AG09309 (cell line): ENCODE measurements around the gene FBXO45.
A peak's percentile ranks its signal among the peaks of the same experiment; 100 is the strongest.

ENCODE experiments used
- DNase-seq: peaks from one replicate; pipeline ENCODE4 v3.0.0-alpha.2; 2010; ENCODE audit warnings: low read depth
- H3K4me3 ChIP-seq: 2 replicates; pipeline ENCODE4 v1.5.1; 2011; ENCODE audit warnings: mild to moderate bottlenecking, low read depth, low read length, moderate library complexity; ENCODE audit not compliant: control insufficient read depth
- TF ChIP-seq, protein P1 (sequence below): IDR thresholded peaks from 2 replicates; pipeline ENCODE4 v1.5.1; 2011; ENCODE audit warnings: mild to moderate bottlenecking, low read depth, low read length, inconsistent platforms; ENCODE audit not compliant: insufficient read depth, control insufficient read depth; ENCODE audit errors: missing control alignments

The FBXO45 gene

GRCh38 chr3:196624067-196624790 is 55.8 kb downstream of the FBXO45 start:
- no peak for DNase-seq
- TF ChIP-seq, protein P1, sequence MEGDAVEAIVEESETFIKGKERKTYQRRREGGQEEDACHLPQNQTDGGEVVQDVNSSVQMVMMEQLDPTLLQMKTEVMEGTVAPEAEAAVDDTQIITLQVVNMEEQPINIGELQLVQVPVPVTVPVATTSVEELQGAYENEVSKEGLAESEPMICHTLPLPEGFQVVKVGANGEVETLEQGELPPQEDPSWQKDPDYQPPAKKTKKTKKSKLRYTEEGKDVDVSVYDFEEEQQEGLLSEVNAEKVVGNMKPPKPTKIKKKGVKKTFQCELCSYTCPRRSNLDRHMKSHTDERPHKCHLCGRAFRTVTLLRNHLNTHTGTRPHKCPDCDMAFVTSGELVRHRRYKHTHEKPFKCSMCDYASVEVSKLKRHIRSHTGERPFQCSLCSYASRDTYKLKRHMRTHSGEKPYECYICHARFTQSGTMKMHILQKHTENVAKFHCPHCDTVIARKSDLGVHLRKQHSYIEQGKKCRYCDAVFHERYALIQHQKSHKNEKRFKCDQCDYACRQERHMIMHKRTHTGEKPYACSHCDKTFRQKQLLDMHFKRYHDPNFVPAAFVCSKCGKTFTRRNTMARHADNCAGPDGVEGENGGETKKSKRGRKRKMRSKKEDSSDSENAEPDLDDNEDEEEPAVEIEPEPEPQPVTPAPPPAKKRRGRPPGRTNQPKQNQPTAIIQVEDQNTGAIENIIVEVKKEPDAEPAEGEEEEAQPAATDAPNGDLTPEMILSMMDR, result no peak
- H3K4me3 ChIP-seq, result no peak overlapping the region

DNA sequence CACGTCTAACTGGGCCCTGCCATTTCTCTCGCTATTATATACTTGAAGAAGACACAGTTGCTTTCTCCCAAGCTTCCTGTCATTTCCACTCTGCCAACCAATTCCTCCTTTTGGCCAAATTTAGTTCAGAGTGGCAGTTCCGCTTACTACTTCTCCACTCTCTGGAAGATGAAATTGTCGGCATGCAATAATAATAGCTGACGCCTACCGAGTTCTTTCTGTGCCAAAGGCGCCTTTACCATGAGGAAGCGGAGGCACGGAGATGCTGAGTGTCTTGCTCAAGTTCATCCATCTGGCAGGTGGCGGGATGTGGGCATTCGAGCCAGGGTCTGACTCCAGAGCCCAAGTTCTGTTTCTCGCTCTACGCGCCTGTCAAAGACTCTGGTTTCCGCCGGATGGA is 56.4 kb downstream of the FBXO45 start:
- no peak overlapping the region for H3K4me3 ChIP-seq
- no peak for DNase-seq
- TF ChIP-seq, protein P1, result no peak

- no peak for DNase-seq
- TF ChIP-seq, protein P1, result no peak
- H3K4me3 ChIP-seq, result no peak overlapping the region
Observed at GRCh38 chr3:196625331-196625730, 56.9 kb downstream of the FBXO45 start.

- DNase-seq, result no peak
- TF ChIP-seq, protein P1, result no peak
Observed at GRCh38 chr3:196627918-196628231, 59.4 kb downstream of the FBXO45 start.

GRCh38 chr3:196629228-196629627 is 60.8 kb downstream of the FBXO45 start:
- TF ChIP-seq, protein P1, result no peak
- DNase-seq, result no peak
- no peak overlapping the region for H3K4me3 ChIP-seq

More at GRCh38 chr3:196627918-196628231, 59.4 kb downstream of the FBXO45 start:
- no peak overlapping the region for H3K4me3 ChIP-seq

DNA sequence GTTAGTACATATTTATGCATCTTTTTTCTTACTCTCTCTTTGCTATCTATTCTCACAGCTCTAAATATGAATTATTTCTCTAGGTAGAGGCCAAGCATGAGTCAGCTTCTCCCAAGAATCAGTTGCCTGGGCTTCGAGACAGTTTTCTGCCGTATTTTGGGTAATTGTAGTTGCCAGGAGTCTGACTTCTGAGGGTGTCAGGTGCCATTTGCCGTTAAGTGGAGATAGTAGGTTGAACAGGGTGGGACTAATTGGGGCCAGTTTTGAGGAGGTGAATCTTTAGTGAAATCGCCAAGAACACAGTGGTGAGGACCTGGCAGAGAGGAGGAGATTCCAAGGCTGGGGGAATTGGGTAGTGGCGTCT is 63.2 kb downstream of the FBXO45 start:
- peak overlapping the region; percentile 82 for H3K4me3 ChIP-seq
- DNase-seq, result no peak
- TF ChIP-seq, protein P1, result no peak
